Stimulated activated CD8-positive, alpha-beta memory T cell treated with anti-CD3 and anti-CD28 coated beads, Interleukin-15, amount 100 ng/mL, for 48 hours (primary cell): ENCODE measurements around the gene CLIP2.
"Not testable (repeated sequence)": the region's sequence is repeated elsewhere in the genome, so short reads cannot be mapped to it uniquely, and the experiment has no call there.

Experiments used
- DNase-seq, 2 donors: peaks; one replicate each; pipeline ENCODE4 v3.0.0-alpha.2; 2020; ENCODE audit warnings: low read depth in 2 of 2

The CLIP2 gene

DNA sequence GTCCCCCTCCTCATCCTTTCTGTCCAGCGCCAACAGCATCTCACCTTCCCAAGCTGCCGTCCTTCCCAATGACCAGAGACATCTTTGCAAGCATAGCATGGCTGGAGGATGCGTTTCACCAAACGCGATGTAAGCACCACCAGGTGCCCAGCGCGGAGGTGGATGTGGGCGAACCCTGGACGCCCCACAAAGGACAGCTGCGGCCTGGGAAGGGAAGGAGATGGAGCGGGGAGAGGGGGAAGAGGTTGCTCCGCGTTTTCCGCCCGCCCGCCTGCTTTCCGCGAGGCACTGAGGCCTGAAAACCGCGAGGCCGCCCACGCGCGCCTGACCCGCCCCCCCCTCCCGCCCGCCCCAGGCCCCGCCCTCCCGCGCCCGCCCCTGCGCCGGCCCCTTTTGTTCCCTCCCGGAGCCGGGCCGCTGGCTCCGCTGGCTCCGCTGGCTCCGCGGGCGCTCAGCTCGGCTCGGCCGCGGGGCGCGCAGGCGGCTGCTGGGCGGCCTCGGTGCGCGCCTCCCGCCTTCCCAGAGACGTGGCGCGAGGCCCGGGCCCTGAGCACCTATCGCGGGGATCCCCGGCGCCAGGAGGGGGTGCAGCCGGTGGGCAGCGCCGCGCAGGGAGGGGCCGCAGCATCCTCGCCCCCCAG is at the start of gene CLIP2:
CLIP2 (plus strand) TSS at position 390 of the 641 bp plus-strand sequence. CDS start 28,140 bp downstream, outside the sequence.
- peak; percentile 61 to 71 for DNase-seq

DNA sequence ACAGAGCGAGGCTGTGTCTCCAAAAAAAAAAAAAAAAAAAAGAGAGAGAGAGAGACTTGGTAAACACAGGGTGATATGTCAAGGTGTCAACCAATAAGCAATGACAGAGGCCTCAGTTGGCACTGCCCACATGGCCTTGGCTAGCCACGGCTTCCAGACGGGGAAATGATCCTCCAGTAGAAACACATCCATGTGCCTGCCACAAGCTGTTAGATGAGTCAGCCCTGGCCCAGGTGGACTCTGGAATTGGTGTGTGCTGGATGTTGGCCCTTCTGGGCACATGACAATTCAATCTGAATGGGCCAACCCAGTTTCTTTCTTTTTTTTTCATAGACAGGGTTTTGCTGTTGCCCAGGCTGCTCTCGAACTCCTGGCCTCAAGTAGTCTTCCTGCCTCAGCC is 48.7 kb upstream of the CLIP2 start:
- DNase-seq = no peak

DNA sequence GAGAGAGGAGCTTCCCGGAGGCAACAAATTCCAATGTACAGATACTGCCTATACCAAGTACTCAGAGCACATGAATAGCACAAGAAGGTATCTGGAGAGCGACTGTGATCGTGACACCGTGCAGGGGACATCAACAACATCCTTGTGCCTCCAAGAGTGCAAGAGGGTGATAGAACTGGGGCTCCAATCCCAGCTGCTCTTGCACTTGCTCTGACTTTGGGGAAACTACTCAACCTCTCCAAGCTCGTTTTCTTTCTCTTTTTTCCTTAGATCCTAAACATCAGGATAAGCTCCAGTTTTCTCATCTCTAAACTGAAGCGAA is 47.1 kb upstream of the CLIP2 start:
- DNase-seq = no peak

DNA sequence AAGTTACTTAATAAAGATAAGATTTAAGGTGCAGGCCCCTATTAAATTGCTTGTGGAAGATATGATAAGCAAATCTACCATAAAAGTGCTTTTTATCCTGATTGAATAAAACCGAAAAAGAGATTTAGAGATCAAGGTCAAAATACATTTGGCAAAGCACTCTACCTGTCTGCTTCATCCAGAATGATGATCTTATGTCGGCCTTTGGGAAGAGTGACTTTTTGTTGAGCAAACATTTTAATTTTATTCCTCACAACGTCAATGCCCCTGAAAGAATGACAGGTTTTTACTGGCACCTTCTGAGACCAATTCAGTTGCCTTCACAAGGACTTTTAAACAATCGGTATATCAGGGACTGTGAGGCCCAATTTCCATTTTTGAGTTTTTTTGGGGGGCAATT is 42.7 kb upstream of the CLIP2 start:
- DNase-seq = no peak

DNA sequence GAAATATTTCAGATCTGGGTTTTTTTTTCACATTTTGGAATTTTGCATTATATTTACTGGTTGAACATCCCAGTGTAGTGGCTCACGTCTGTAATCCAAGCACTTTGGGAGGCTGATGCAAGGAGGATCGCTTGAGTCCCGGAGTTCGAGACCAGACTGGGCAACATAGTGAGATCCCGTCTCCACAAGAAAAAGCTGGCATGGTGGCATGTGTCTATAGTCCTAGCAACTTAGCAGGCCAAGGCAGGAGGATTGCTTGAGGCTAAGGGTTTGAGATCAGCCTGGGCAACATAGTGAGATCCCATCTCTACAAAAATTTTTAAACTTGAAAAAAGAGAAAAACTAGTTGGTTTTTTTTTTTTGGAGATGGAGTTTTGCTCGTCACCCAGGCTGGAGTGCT is 41.1 kb upstream of the CLIP2 start:
- no peak for DNase-seq

DNA sequence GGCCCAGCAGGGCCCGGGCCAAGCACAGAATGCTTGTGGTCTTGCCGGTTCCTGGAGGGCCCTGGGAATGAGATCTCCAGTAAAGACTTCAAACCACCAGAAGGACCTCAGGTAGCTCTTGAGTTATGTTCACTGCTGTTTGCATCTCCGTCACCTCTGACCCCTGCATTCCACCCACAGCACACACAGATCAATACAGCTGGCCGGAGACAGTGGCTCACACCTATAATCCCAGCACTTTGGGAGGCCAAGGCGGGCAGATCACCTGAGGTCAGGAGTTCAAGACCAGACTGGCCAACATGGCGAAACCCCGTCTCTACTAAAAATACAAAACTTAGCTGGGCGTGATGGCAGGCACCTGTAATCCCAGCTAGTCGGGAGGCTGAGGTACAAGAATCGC is 40.1 kb upstream of the CLIP2 start:
- DNase-seq = not testable (repeated sequence)

DNA sequence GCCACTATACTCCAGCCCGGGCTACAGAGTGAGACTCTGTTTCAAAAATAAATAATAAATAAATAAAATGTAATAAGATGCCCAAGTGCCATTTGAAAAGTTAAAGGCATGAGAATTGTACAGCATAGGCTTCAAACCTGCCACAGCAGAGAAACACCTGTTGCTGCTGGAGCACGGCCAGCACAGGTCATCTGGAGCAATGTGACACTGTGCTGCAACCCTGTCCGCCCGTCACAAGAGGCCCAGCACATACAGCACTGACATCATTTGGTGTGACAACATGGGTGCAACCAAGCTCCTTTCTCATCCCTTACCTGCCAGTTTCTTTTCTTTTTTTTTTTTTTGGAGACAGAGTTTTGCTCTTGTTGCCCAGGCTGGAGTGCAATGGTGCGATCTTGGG is 36.3 kb upstream of the CLIP2 start:
- DNase-seq = no peak

DNA sequence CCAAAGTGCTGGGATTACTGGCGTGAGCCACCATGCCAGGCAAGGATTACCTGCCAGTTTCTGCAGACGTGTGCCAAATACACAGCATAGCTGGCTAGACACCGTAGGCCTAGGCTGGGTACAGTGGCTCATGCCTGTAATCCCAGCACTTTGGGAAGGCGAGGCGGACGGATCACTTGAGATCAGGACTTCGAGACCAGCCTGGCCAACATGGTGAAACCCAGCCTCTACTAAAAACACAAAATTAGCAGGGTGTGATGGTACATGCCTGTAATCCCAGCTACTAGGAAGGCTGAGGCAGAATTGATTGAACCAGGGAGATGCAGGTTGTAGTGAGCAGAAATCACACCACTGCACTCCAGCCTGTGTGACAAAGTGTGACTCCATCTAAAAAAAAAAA is 35.9 kb upstream of the CLIP2 start:
- no peak for DNase-seq

DNA sequence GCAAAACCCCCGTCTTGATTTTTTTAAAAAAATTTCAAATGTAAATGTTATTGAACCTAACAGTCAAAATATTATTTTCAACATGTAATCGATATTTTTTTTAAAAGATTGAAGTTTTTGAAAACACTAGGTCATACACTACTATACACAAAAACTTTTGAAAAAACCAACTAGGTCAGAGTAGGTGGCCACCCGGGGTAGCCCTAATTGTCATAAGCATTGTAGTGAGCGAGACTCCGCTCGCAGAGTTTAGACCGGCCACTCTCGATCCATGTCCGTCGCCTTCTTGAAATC is 35.4 kb upstream of the CLIP2 start:
- no peak for DNase-seq

DNA sequence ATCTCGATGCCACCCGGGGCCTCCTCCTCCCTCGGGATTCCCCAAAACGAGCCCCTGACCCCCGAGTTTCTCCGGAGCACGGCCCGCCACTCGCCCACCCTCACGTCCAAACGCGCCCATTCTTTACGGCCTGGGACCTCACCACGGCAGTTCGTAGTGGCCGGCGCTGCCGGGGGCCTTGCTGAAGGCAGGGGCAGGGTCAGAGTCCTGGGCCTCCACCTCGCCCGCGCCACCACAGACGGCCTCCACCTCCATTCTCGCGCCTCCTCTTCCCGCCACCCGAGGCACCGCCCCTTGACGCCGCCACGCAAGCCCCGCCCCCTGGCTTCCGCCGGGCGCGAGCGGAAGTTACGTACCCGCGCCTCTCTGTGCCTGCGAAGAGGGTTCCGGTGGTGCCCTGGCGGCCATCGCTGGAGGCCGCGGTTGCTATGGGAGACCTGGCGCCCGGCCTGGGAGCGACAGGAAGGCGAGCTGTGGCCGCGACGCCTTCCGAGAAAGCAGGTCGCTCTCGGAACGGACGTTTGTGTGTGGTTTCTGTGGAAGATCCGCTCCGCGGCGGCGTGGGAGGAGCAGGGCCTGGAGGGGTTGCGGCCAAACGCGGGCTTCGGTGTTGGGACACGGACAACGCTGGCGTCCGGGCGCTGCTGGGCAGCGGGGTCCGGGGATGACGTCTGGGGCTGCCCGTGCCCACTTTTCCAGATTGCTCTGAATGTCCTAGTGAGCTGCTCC is 34.9 kb upstream of the CLIP2 start, which contains the start of gene RFC2:
RFC2 (minus strand) TSS at position 271 of the 729 bp plus-strand sequence; CDS start at position 255, 16 bp downstream.
- peak; percentile 95 to 96 for DNase-seq

DNA sequence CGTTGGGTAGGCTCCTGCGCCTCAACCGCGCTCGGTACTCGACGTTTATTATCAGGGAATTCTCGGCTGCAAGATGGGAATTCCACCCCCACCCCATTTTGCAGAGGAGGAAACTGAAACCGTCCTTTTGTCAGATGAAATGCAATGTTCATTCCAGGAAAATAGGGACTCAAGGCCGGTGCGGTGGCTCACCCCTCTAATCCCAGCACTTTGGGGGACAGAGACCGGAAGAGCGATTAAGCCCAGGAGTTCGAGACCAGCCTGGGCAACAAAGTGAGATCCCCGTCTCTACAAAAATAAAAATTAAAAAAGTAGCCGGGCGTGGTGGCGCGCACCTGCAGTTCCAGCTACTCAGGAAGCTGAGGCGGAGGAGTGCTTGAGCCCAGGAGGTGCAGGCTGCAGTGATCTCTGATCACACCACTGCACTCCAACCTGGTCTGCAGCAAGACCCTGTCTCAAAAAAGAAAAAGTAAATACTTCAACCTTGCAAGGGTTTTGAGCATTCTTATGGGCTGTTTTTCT is 34.3 kb upstream of the CLIP2 start:
- no peak for DNase-seq

DNA sequence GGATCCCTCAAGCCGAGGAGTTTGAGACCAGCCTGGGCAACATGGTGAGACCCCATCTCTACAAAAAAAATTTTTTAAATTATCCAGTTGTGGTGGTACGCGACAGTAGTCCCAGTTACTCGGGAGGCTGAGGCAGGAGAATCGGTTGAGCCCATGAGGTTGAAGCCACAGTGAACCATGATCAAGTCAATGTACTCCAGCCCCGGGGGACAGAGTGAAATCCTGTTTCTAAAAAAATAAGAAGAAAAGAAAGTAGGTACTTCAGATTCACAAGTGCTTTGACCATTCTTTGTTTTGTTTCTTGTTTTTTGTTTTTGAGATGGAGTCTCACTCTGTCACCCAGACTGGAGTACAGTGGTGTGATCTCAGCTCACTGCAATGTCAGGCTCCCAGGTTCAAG is 33.7 kb upstream of the CLIP2 start:
- not testable (repeated sequence) for DNase-seq

DNA sequence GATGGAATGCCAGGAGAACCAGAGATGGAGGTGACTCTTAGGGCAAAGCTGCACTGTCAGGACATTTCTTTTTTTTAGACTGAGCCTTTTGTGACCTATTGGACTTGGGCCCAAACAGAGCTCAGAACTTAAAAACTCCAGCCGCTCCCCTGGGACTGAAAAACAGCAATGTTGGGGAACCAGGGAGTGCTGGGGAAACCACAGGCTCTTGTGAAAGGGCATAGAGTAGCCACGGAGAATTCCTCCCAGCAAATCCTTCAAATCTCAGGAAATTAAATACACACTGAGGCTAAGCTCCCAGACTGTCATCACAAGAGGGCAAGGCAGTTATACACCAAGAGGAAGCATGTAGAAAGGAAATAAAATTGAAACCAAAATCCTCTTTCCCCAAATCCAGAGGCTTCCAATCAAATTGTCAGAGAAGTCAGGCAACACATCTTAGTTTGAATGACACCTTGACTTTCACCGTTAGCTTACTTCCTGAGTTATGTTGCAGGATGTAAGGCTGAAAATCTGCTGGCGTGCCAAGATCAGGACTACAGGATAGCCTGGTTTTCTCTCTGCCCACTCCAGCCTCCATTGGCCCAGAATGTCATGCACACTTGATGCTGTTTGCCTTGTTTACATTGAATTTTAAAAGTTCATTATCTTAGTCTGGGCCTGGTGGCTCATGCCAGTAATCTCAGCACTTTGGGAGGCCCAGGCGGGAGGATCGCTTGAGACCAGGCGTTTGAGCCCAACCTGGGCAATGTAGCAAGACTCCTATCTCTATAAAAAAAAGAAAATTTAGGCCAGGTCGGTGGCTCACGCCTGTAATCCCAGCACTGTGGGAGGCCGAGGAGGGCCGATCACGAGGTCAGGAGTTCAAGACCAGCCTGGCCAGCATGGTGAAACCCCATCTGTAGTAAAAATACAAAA is 32.5 kb upstream of the CLIP2 start:
- DNase-seq = no peak

DNA sequence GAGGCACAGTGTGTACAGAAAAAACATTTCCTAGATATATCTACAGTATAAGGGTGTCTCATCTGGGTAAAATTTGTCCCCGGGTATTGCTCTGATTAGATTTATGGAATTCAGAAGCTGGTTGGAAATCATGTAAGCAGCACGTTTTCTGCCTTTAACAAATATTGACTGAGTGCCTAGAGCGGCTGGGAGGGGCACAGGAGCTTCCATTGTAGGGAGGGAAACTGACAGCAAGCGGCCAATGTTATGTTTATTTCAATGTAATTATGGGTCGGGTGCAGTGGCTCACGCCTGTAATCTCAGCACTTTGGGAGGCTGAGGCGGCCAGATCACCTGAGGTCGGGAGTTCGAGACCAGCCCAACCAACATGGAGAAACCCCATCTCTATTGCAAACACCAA is 30.6 kb upstream of the CLIP2 start:
- no peak for DNase-seq

DNA sequence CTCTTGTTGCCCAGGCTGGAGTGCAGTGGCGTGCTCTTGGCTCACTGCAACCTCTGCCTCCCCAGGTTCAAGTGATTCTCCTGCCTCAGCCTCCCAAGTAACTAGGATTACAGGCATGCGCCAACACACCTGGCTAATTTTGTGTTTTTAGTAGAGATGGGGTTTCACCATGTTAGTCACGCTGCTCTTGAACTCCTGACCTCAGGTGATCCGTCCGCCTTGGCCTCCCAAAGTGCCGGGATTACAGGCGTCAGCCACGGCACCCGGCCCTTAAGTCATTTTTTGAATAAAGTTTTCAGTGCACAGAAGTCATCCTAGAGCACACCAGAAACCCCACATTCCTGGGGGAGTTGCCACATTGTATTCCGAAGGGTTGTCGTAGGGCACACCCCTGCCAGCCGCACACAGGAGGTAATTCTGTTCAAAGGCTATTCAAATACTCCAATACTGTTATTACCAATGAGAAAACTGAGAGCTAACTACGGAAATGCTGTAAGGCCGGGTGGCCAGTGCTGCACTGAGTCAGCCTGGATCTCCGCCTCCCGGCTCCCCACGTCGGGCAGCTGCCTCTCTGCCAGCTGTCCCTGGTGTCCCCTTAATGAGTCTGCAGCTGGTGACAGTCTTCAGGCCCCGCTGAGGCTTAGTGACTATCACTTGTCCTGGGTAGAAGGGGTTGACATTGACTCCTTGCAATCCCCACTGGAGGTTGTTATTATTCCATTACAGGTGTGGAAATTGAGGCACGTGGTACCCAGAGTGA is 26.4 kb upstream of the CLIP2 start:
- DNase-seq = no peak

DNA sequence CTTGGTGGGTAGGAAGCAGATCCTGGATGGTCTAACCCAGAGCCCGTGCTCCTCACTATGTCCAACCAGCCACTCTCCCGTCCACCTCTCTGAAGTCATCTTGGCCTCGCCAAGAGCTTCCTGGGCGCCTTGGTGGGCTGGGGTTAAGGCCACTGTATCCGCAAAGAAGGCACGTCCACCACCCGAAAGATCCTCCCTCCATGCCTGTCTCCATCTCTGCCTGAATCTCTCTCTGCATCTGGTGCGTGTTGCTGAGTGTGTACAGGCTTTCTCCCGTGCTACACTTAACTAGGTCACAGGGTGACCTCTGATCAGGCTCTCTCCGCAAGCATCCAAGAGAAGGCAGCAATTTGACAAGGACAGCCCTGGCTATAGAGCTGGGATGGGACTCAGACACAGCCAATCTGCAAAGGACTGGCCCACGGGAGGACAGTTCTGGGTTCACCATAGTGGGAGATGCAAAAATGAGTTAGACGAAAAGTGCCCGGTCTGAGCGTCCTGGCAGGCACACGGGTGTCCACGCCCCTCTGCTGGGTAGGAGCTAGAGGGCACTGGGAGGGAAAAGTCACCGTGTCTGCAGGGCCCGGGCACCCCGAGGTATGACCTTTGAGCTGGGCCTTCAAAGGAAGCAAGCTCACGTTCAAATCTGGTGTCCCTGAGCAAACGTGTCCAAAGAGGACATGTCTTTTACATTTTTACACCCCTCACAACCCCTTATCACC is 25.6 kb upstream of the CLIP2 start:
- no peak for DNase-seq

DNA sequence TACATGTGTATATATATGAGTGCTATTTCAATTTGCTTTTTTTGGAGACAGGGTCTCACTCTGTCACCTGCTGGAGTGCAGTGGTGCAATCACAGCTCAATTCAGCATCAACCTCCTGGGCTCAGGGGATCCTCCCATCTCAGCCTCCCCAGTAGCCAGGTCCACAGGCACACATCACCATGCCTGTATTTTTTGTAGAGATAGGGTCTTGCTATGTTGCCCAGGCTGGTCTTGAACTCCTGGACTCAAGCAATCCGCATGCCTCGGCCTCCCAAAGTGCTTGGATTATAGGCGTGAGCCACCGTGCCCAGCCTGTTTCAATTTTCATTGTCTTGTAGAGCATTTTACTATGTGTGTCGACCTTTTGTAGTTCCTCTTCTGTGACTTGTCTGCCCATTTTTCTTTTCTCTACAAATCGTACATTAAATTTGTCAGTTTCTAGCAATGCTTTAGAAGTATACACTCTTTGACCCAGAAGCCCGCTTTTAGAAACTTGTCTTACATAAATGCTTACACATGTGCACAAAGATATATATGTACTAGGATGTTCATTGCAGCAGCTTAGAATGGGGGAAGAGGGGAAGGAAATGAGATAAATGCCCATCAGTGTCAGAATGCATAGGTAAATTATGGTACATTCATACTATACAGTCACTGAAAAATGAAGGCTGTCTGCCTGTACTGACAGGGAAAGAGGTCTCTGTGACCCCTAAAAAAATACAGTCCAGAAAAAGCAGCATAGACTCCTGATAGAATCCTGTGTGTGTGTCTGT is 22.8 kb upstream of the CLIP2 start:
- no peak for DNase-seq

DNA sequence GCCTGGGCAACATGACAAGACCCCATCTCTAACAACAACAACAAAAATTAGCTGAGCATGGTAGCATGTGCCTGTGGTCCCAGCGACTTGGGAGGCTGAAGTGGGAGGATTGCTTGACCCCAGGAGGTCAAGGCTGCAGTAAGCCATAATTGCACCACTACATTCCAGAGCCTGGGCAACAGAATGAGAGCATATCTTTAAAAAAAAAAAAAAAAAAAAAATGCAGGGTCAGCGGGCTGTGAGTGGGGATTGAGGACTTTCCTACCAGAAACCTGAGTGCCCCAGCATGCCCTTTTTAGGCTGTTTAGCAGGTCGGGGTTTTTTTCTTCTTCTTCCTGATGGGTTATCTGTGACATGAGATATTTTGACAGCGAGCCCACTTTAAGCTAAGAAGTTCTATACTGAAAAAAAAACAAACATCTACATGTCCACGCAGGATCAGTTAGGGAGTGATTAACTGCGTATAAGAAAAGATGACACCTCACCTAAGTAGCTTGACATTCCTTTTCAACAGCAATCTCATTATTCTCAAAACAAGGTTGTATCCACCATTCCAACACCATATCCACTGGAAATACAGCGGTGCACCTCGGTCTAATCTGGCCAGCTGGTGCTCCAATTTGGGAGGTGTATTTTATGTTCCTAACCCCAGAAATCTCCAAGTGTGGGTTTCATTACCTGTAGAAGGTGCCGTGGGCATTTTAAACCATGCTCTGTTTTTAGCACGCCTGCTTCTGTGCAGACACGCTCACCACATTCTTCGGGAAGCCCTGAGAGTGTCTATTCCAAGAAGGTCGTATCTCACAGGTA is 21.2 kb upstream of the CLIP2 start:
- no peak for DNase-seq

DNA sequence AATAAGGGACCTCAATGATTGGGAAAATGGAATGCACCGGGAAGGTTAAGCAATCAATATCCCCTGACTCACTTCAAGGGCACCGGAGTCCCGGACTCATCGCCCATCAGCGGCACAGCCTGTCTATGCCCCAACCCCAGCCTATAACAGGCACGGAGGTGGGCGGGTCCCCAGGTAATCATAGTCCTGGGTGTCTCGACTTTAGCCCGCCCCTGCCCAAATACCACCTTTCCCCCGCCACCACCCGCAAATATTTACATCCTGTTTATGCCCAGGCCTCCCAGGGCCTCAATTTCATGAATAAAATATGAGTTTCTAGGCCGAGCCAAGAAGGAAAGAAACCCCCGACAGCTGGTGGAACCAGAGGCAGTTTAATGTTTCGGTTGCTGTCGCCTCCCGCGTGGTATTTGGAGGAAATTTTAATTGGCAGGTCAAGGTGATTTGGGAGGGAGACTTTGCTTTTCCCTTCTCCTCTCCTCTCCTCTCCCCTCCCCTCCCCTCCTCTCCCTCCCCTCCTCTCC is 19.4 kb upstream of the CLIP2 start:
- DNase-seq = no peak
